Naive thymus-derived CD8-positive, alpha-beta T cell (primary cell): Measurements from ENCODE around the gene FADS2. TPM values are rescaled to one million over a fixed set of nuclear protein-coding genes. Genes with fewer than 3 reads are reported as not detected.

Experiments used
- ATAC-seq, 2 donors: fragments of 150-1000 bp; cut with Tn5 transposase in 1 of 2; sonication (Bioruptor Pico), chemical (Tn5 transposase) in 1 of 2; 1 replicate in 1 of 2; 2 replicates in 1 of 2; pipeline ENCODE4 v1.10.0; 2021; ENCODE audit warnings: mild to moderate bottlenecking in 2 of 2, moderate library complexity in 2 of 2
- POLR2A ChIA-PET: fragments of 350-600 bp; sonication (Branson Sonifier 250); formaldehyde crosslinking; loops from one replicate; lab custom pipeline; 2021; ENCODE audit warnings: antibody characterized with exemption; lab: Charles Lee
- DNase-seq, 10 donors: peaks; one replicate each; pipeline versions ENCODE4 v3.0.0 to v3.0.0-alpha.2; 2020 to 2022
- H3K27ac Mint-ChIP-seq, 10 donors: one replicate each; pipeline ENCODE4 v1.8.0; 2020 to 2022; ENCODE audit warnings: mild to moderate bottlenecking in 10 of 10, mixed read lengths in 10 of 10, moderate library complexity in 4 of 10, inconsistent platforms in 1 of 10
- H3K27me3 Mint-ChIP-seq, 5 donors: one replicate each; pipeline ENCODE4 v1.8.0; 2021 to 2022; ENCODE audit warnings: mixed read lengths in 5 of 5
- H3K36me3 Mint-ChIP-seq, 3 donors: one replicate each; pipeline ENCODE4 v1.8.0; 2020 to 2022; ENCODE audit warnings: mixed read lengths in 3 of 3, mild to moderate bottlenecking in 2 of 3, inconsistent platforms in 1 of 3
- H3K4me1 Mint-ChIP-seq, 4 donors: one replicate each; pipeline ENCODE4 v1.8.0; 2021 to 2022; ENCODE audit warnings: mixed read lengths in 4 of 4
- H3K4me3 Mint-ChIP-seq, 10 donors: one replicate each; pipeline ENCODE4 v1.8.0; 2020 to 2022; ENCODE audit warnings: mild to moderate bottlenecking in 10 of 10, mixed read lengths in 10 of 10, moderate library complexity in 6 of 10, inconsistent platforms in 1 of 10
- H3K9me3 Mint-ChIP-seq, 9 donors: one replicate each; pipeline ENCODE4 v1.8.0; 2020 to 2022; ENCODE audit warnings: mixed read lengths in 9 of 9, mild to moderate bottlenecking in 3 of 9, inconsistent platforms in 1 of 9, moderate library complexity in 1 of 9
- polyA plus RNA-seq, 3 donors: library from polyadenylated mRNA; unstranded; fragments of 300-500 nt; fragmentation: Illumina TruSeq; gene quantifications; one replicate each; pipeline ENCODE4 v1.2.3, GENCODE V29; 2021
- total RNA-seq, 8 experiments: library from RNA in 2 of 8; stranded (reverse) in 2 of 8; gene quantifications; one replicate each; pipeline ENCODE4 v1.2.3 and lab custom pipeline; 2021 to 2026

Gene FADS2
- total and polyA plus RNA-seq, 5 experiments from 2014 or later, result 0.06 to 9.6 (median 4.2) TPM; not detected in 2

GRCh38 chr11:61814958-61815789 lies 12.9 kb upstream of the FADS2 start:
- Mint-ChIP-seq H3K4me3 (peak overlapping the region; percentile 80 to 97 (median 92)), H3K27ac (peak overlapping the region in 4 of 10 donors; percentile 17 to 93 (median 64)), H3K4me1 (peaks cover 12 to 22% (median 16%) of the 10 kb centered on the region in 4 donors), H3K27me3 (peaks cover 4 to 37% (median 14%) of the 10 kb centered on the region in 5 donors), H3K9me3 (no peaks in the 10 kb centered on the region), H3K36me3 (peaks cover 0 to 4% (median 0%) of the 10 kb centered on the region in 3 donors)
- POLR2A ChIA-PET, result interaction anchor here (0.5 to 1.6 kb wide), 4 partner anchors 19 to 30 kb away, joined by 3 to 4 read pairs (median 4); partner anchors contain the start of genes FEN1 and TMEM258
- DNase-seq (peak in 4 of 10 donors; percentile 25 to 54 (median 37)), ATAC-seq (peak in 1 of 2 donors; percentile 29)

GRCh38 chr11:61815790-61816735 lies 12.0 kb upstream of the FADS2 start:
- DNase-seq, result peak in 9 of 10 donors; percentile 46 to 76 (median 56)
- Mint-ChIP-seq H3K27me3 (peaks cover 4 to 37% (median 16%) of the 10 kb centered on the region in 5 donors), H3K9me3 (no peaks in the 10 kb centered on the region), H3K27ac (peak overlapping the region in 9 of 10 donors; percentile 40 to 93 (median 85)), H3K4me1 (peaks cover 12 to 22% (median 16%) of the 10 kb centered on the region in 4 donors), H3K36me3 (peaks cover 0 to 4% (median 0%) of the 10 kb centered on the region in 3 donors), H3K4me3 (peak overlapping the region; percentile 80 to 97 (median 92))
- POLR2A ChIA-PET, result interaction anchor here (0.5 to 1.6 kb wide), 5 partner anchors 19 to 151 kb away, joined by 3 to 4 read pairs (median 4); partner anchors contain the start of genes FEN1, FTH1 and TMEM258
- peak; percentile 80 to 85 for ATAC-seq

GRCh38 chr11:61816736-61817455 lies 11.2 kb upstream of the FADS2 start, which contains the start of gene FADS1:
FADS1 (minus strand) TSS chr11:61817003; CDS start chr11:61816929, 74 bp downstream.
- peak within 1 kb of the TSS; percentile 80 to 97 (median 92) for H3K4me3 Mint-ChIP-seq
- POLR2A ChIA-PET, result interaction anchor here (1.0 to 1.1 kb wide), 2 partner anchors 20 to 150 kb away, joined by 3 to 4 read pairs; partner anchors contain the start of gene FTH1

GRCh38 chr11:61817471-61818202 lies 10.5 kb upstream of the FADS2 start:
- Mint-ChIP-seq H3K4me1 (peaks cover 12 to 22% (median 16%) of the 10 kb centered on the region in 4 donors), H3K4me3 (peak overlapping the region; percentile 63 to 97 (median 80)), H3K27me3 (peaks cover 4 to 32% (median 16%) of the 10 kb centered on the region in 5 donors), H3K27ac (peak overlapping the region in 1 of 10 donors; percentile 63), H3K36me3 (no peaks in the 10 kb centered on the region), H3K9me3 (no peaks in the 10 kb centered on the region)
- no peak for ATAC-seq
- DNase-seq, result no peak
- POLR2A ChIA-PET, result interaction anchor here (0.8 to 1.0 kb wide), 2 partner anchors 43 to 150 kb away, joined by 4 read pairs; partner anchors contain the start of gene FTH1

More at GRCh38 chr11:61816736-61817455, 11.2 kb upstream of the FADS2 start, which contains the start of gene FADS1:
- H3K36me3 Mint-ChIP-seq, result no peaks in the 10 kb centered on the region
- H3K27ac Mint-ChIP-seq, result peak within 1 kb of the TSS in 9 of 10 donors; percentile 40 to 93 (median 85)
- peaks cover 12 to 22% (median 16%) of the 10 kb centered on the region in 4 donors for H3K4me1 Mint-ChIP-seq
- ATAC-seq (peak; percentile 65 to 69), DNase-seq (peak; percentile 54 to 79 (median 60))
- H3K27me3 Mint-ChIP-seq, result peaks cover 4 to 37% (median 16%) of the 10 kb centered on the region in 5 donors
- H3K9me3 Mint-ChIP-seq, result no peaks in the 10 kb centered on the region

GRCh38 chr11:61820174-61820573 lies 7.9 kb upstream of the FADS2 start:
- Mint-ChIP-seq H3K36me3 (no peaks in the 10 kb centered on the region), H3K27ac (no peak overlapping the region), H3K4me3 (no peak overlapping the region), H3K4me1 (peaks cover 9 to 15% (median 11%) of the 10 kb centered on the region in 4 donors), H3K27me3 (peaks cover 0 to 14% (median 8%) of the 10 kb centered on the region in 5 donors), H3K9me3 (no peaks in the 10 kb centered on the region)
- DNase-seq (no peak), ATAC-seq (no peak)
- POLR2A ChIA-PET, result no interaction called here

- Mint-ChIP-seq H3K4me1 (peaks cover 11 to 46% (median 22%) of the 10 kb centered on the region in 4 donors), H3K27ac (peak overlapping the region in 3 of 10 donors; percentile 48 to 88 (median 70)), H3K36me3 (peaks cover 0 to 2% (median 0%) of the 10 kb centered on the region in 3 donors), H3K9me3 (no peaks in the 10 kb centered on the region), H3K4me3 (peak overlapping the region; percentile 66 to 88 (median 82)), H3K27me3 (peaks cover 11 to 50% (median 17%) of the 10 kb centered on the region in 5 donors)
- POLR2A ChIA-PET, result no interaction called here
- no peak for DNase-seq
- peak; percentile 3 to 5 for ATAC-seq
Observed at GRCh38 chr11:61826930-61827570, 1.1 kb upstream of the FADS2 start.

GRCh38 chr11:61828379-61828628 lies 204 bp downstream of the FADS2 start:
- H3K4me1 Mint-ChIP-seq, result peaks cover 13 to 55% (median 24%) of the 10 kb centered on the region in 4 donors
- H3K36me3 Mint-ChIP-seq, result peaks cover 0 to 2% (median 0%) of the 10 kb centered on the region in 3 donors
- H3K27ac Mint-ChIP-seq, result peak overlapping the region in 3 of 10 donors; percentile 41 to 91 (median 80)
- ATAC-seq, result no peak
- peak overlapping the region; percentile 77 to 92 (median 87) for H3K4me3 Mint-ChIP-seq
- DNase-seq, result no peak
- H3K27me3 Mint-ChIP-seq, result peaks cover 11 to 54% (median 19%) of the 10 kb centered on the region in 5 donors
- POLR2A ChIA-PET, result no interaction called here
- peaks cover 0 to 2% (median 0%) of the 10 kb centered on the region in 9 donors for H3K9me3 Mint-ChIP-seq

GRCh38 chr11:61828629-61829407 lies 718 bp downstream of the FADS2 start:
- POLR2A ChIA-PET, result no interaction called here
- Mint-ChIP-seq H3K27me3 (peaks cover 11 to 59% (median 19%) of the 10 kb centered on the region in 5 donors), H3K27ac (peak overlapping the region in 3 of 10 donors; percentile 44 to 91 (median 80)), H3K4me3 (peak overlapping the region; percentile 77 to 92 (median 87)), H3K36me3 (peaks cover 0 to 2% (median 0%) of the 10 kb centered on the region in 3 donors), H3K4me1 (peaks cover 18 to 60% (median 29%) of the 10 kb centered on the region in 4 donors), H3K9me3 (peaks cover 0 to 2% (median 0%) of the 10 kb centered on the region in 9 donors)
- DNase-seq (peak in 5 of 10 donors; percentile 23 to 40 (median 30)), ATAC-seq (peak; percentile 56 to 67)

- Mint-ChIP-seq H3K36me3 (peaks cover 0 to 3% (median 0%) of the 10 kb centered on the region in 3 donors), H3K9me3 (peaks cover 0 to 2% (median 0%) of the 10 kb centered on the region in 9 donors), H3K4me3 (peak overlapping the region; percentile 37 to 92 (median 87)), H3K4me1 (peaks cover 20 to 70% (median 39%) of the 10 kb centered on the region in 4 donors), H3K27me3 (peaks cover 11 to 59% (median 19%) of the 10 kb centered on the region in 5 donors), H3K27ac (no peak overlapping the region)
- POLR2A ChIA-PET, result no interaction called here
- DNase-seq (no peak), ATAC-seq (no peak)
Observed at GRCh38 chr11:61829806-61830205, 1.7 kb downstream of the FADS2 start.
